ENCODE data around the gene PRSS27. TPM values are rescaled to one million over a fixed set of nuclear protein-coding genes. Genes with fewer than 3 reads are reported as not detected.

Gene PRSS27
- total and polyA plus RNA-seq, 2 of the 8 experiments (the other 6 are each of a cell fraction or from before 2014, with no cell fraction given) = 1.3 to 7.5 TPM

DNA sequence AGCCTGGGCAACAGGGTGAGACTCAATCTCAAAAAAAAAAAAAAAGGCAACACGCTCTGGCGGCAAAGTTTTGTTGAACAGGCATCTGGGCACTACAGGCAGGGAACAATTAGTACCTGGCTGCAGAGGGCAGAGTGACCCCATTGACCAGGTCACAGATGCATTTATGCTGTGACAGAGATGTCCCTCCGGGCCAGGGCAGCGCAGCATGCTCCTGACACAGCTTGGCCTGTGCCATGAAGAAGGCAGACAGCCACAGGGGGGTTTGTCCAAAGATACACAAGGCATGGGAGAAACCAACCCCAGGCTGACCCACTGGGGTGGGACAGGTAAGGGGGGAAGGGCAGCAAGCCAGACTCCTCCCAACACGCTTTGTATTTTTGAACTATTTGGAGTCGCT, 24.7 kb upstream of the PRSS27 start:
- H3K9me3 ChIP-seq (ENCODE audit: insufficient read depth in 2 of 2, low read depth in 1 of 2, low read length in 1 of 2) = no peaks in the 10 kb centered on the region
- H2BK12ac ChIP-seq (ENCODE audit: low read depth, low read length) = no peak overlapping the region
- 90% methylated on average over 6 of the region's 6 CpGs; no CpG with 5 or more reads in 1 of the 2 experiments for WGBS, 2 experiments (ENCODE audit: extremely low coverage in 1 of 2, insufficient coverage in 1 of 2, insufficient read length in 1 of 2, insufficient replicate concordance in 2 of 2, low coverage in 1 of 2, low lambda C conversion rate in 2 of 2, missing lambda C conversion rate in 1 of 2)
- H2BK5ac ChIP-seq (ENCODE audit: low read depth, low read length) = no peak overlapping the region
- H3K36me3 ChIP-seq (ENCODE audit: control insufficient read depth in 2 of 4, insufficient read depth in 4 of 4, low read length in 3 of 4) = no peaks in the 10 kb centered on the region
- no peak overlapping the region for H2BK20ac ChIP-seq (ENCODE audit: low read length)
- no peak overlapping the region for H3K23ac ChIP-seq (ENCODE audit: insufficient read length)
- H4K20me1 ChIP-seq (replicated peaks in 1 of 2; ENCODE audit: control insufficient read depth in 1 of 2, insufficient read depth in 2 of 2, low read length in 2 of 2) = peaks cover 0 to 1% of the 10 kb centered on the region in 2 experiments
- FAIRE-seq (no peak), DNase-seq (ENCODE audit: low read depth in 1 of 2, low spot score in 2 of 2) (no peak)
- H3K4ac ChIP-seq (replicated peaks; ENCODE audit: insufficient read length, low read depth, low read length) = no peak overlapping the region
- H3K79me2 ChIP-seq (ENCODE audit: control insufficient read depth in 1 of 2, insufficient read depth in 2 of 2, low read length in 2 of 2) = 0 out of 4 replicates have a peak, but pooled peaks cover 0 to under 1% of the 10 kb centered on the region in 2 experiments
- H2BK15ac ChIP-seq (ENCODE audit: low read length) = no peak overlapping the region
- no peak overlapping the region for H3K4me3 ChIP-seq (ENCODE audit: extremely low read depth in 1 of 4, insufficient read depth in 2 of 4, low read depth in 3 of 4, low read length in 4 of 4)
- H4K8ac ChIP-seq (ENCODE audit: extremely low read depth, insufficient read depth, low read length) = no peak overlapping the region
- no peak overlapping the region for H2AK5ac ChIP-seq (ENCODE audit: low read depth, low read length)
- ChIA-PET CTCF (ENCODE audit: partially characterized antibody) (interaction anchor here (1.3 kb wide), 1 partner anchor 16 kb away, joined by 3 read pairs; no protein-coding TSS in a partner anchor), POLR2A (ENCODE audit: partially characterized antibody) (interaction anchor here (0.7 to 2.7 kb wide), 6 partner anchors 9 to 62 kb away, joined by 3 to 11 read pairs (median 4); partner anchors contain the start of gene KCTD5)
- peaks cover 0 to 3% (median 0%) of the 10 kb centered on the region in 4 experiments; a peak in 4 of 7 replicates for H3K4me1 ChIP-seq (replicated peaks in 1 of 4; ENCODE audit: control insufficient read depth in 3 of 4, insufficient read depth in 4 of 4, low read length in 3 of 4)
- H4K91ac ChIP-seq (replicated peaks; ENCODE audit: insufficient read length, low read length) = no peak overlapping the region
- no peak overlapping the region for H3K56ac ChIP-seq (replicated peaks; ENCODE audit: insufficient read length, low read depth, low read length)
- no peak overlapping the region for H3K9ac ChIP-seq (replicated peaks in 1 of 4; ENCODE audit: extremely low read depth in 1 of 4, low read depth in 3 of 4, low read length in 3 of 4)
- H3K79me1 ChIP-seq (ENCODE audit: low read depth, low read length) = peaks cover 2% of the 10 kb centered on the region; the same call in 1 of the 2 replicates
- H3K23me2 ChIP-seq (ENCODE audit: low read depth, low read length) = no peaks in the 10 kb centered on the region
- no peak overlapping the region for H2AFZ ChIP-seq (ENCODE audit: low read length)
- no peak overlapping the region for H3K18ac ChIP-seq (ENCODE audit: extremely low read depth, low read length)
- no peaks in the 10 kb centered on the region for H3K27me3 ChIP-seq (replicated peaks in 1 of 4; ENCODE audit: control insufficient read depth in 3 of 4, extremely low read depth in 1 of 4, insufficient read depth in 3 of 4, low read length in 3 of 4)
- H3K14ac ChIP-seq (ENCODE audit: insufficient read length) = no peak overlapping the region
- H3K27ac ChIP-seq (ENCODE audit: low read depth, low read length) = no peak overlapping the region
- no peak overlapping the region for H4K5ac ChIP-seq (ENCODE audit: insufficient read length, low read depth, low read length)
- no peak overlapping the region for H3K4me2 ChIP-seq (ENCODE audit: insufficient read depth in 1 of 2, low read depth in 2 of 2, low read length in 2 of 2)
- no peak overlapping the region for H2BK120ac ChIP-seq (replicated peaks; ENCODE audit: low read depth, low read length)
- TF ChIP-seq BCL11A (IDR thresholded peaks at IDR 0.05; ENCODE audit: low read depth in 2 of 2, low read length in 2 of 2) (no peak), EGR1 (IDR thresholded peaks at IDR 0.05; ENCODE audit: borderline replicate concordance, low read depth, low read length) (no peak), SP1 (IDR thresholded peaks at IDR 0.05; ENCODE audit: low read depth, low read length) (no peak), CHD1 (IDR thresholded peaks at IDR 0.05; ENCODE audit: low read depth, low read length) (no peak), TEAD4 (IDR thresholded peaks at IDR 0.05; ENCODE audit: low read depth, low read length) (no peak), SUZ12 (IDR thresholded peaks at IDR 0.05; ENCODE audit: low read length) (no peak), CBX8 (IDR thresholded peaks at IDR 0.05; ENCODE audit: borderline replicate concordance, low read depth, low read length) (no peak), KDM5A (IDR thresholded peaks at IDR 0.05; ENCODE audit: low read length) (no peak), POLR2A (IDR thresholded peaks at IDR 0.05; ENCODE audit: control extremely low read depth in 1 of 2, low read depth in 2 of 2, low read length in 2 of 2) (no peak), CTCF (IDR thresholded peaks at IDR 0.05; ENCODE audit: control extremely low read depth in 1 of 3, insufficient read depth in 1 of 3, low read depth in 1 of 3, low read length in 3 of 3) (no peak), KDM1A (IDR thresholded peaks at IDR 0.05; ENCODE audit: borderline replicate concordance, low read length) (no peak)
- TF ChIP-seq, protein P1, sequence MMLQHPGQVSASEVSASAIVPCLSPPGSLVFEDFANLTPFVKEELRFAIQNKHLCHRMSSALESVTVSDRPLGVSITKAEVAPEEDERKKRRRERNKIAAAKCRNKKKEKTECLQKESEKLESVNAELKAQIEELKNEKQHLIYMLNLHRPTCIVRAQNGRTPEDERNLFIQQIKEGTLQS (IDR thresholded peaks at IDR 0.05; ENCODE audit: insufficient read depth, low read depth, low read length) = no peak
